GM13977 (cell line): ENCODE results near the gene POLR2F.

Experiments used
- DNase-seq: peaks from one replicate; pipeline ENCODE4 v3.0.0; 2012; ENCODE audit warnings: low spot score
- in situ Hi-C: fragments of 300-500 bp; cut with MboI; formaldehyde crosslinking; loops from one replicate; pipeline ENCODE4 v1.12.0; 2022; ENCODE audit warnings: low sequenced_read_pairs, low pct_unique_long_range_greater_than_20kb, mixed read lengths, inconsistent platforms; ENCODE audit not compliant: unreplicated experiment
- TF ChIP-seq, protein P1 (sequence below): IDR thresholded peaks from 2 replicates; pipeline ENCODE4 v1.5.1; 2012; ENCODE audit warnings: mild to moderate bottlenecking, control low read depth; ENCODE audit not compliant: insufficient read depth; ENCODE audit errors: extremely low read depth, missing control alignments

The POLR2F gene

DNA sequence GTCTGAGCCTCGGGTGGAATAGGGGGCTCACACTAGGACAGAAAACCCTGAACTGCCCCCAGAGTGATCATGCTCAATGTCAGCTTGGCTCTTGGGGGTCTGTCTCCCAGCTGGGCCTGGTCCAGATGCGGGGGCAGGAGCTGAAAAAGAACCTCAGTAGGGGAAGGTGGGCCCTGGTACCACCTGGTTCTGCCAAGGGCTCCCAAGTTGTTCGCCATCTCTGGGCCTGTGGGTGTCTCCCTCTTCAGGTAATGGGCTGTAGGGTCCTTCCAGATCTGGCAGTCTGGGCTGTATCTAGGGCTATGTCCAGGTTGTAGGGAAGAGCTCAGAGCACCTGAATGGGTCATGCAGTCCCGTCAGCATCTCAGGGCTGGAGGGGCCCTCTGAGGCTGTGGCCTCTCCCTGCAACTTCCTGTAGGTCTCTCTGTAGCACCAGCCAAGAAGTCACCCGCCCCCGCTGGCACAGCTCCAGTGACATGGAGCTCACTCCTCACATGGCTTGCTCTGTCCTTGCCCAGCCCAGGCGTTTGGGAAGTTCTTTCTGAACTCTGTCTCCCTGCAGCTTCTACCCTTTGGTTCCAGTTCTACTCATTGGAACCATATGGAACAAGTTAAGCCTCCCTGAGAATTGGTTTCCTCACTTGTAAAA lies 63.9 kb downstream of the POLR2F start:
- in situ Hi-C loops = no loop called here
- TF ChIP-seq, protein P1, sequence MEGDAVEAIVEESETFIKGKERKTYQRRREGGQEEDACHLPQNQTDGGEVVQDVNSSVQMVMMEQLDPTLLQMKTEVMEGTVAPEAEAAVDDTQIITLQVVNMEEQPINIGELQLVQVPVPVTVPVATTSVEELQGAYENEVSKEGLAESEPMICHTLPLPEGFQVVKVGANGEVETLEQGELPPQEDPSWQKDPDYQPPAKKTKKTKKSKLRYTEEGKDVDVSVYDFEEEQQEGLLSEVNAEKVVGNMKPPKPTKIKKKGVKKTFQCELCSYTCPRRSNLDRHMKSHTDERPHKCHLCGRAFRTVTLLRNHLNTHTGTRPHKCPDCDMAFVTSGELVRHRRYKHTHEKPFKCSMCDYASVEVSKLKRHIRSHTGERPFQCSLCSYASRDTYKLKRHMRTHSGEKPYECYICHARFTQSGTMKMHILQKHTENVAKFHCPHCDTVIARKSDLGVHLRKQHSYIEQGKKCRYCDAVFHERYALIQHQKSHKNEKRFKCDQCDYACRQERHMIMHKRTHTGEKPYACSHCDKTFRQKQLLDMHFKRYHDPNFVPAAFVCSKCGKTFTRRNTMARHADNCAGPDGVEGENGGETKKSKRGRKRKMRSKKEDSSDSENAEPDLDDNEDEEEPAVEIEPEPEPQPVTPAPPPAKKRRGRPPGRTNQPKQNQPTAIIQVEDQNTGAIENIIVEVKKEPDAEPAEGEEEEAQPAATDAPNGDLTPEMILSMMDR = no peak
- no peak for DNase-seq

DNA sequence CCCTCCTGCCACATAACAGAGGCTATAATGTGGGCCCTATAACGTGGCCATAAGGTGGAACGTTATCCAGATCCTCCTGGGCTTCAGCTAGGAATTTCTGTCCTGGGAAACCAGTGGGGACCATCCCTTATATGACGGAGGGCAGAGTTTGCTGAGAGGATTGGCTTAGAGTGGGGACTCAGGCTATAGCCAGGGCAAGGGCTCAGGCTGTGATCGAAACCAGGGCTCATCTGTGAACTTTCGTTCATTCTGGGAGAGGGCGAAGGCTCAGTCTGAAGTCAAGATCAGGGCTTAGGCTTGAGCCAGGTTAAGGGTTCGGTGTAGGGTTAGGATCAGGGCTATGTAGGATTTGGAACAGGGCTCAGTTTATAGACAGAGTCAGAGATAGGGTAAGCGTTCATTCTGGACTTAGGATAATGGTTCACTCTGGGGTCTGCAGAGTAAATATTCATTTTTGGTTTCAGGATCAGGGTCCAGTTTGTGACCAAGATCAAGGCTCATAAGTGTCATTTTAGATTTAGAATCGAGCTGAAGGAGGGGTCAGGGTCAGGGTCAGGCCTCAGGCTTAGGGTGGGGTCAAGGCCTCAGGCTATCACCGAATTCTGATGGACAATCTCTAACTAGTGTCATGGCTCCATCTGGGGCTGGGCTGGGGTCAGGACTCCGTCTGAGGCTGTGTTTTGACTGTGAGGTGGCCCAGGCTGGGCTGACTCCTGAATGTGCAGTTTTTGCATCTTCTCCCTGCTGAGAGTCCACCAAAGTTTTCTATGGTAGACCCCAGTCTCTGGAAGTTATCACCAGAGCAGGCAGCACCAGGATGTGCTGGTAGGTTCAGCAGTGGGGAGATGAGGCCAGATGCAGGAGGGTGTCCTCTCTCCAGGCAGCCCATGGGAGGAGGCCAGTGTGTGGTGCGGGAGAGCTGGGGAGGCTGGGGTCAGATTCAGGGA lies 64.7 kb downstream of the POLR2F start:
- no peak for DNase-seq
- in situ Hi-C loops = no loop called here
- TF ChIP-seq, protein P1 = no peak
